Left renal cortex interstitium (tissue), 4 donors: ENCODE measurements around the gene RRAS. TPM values are rescaled to one million over a fixed set of nuclear protein-coding genes. Genes with fewer than 3 reads are reported as not detected.

Experiments
- DNase-seq, 4 donors: peaks; one replicate each; pipeline ENCODE4 v3.0.0-alpha.2; 2013; ENCODE audit warnings: low read depth in 4 of 4, low spot score in 2 of 4, missing footprints in 1 of 4
- polyA plus RNA-seq, 4 donors: library from polyadenylated mRNA; unstranded; fragments of 120-200 nt; gene quantifications; one replicate each; pipeline ENCODE4 v1.2.1, GENCODE V29; 2013; ENCODE audit not compliant: insufficient read length in 4 of 4

Gene RRAS
- polyA plus RNA-seq, 4 donors, result 21.5 to 40.8 (median 26.9) TPM

DNA sequence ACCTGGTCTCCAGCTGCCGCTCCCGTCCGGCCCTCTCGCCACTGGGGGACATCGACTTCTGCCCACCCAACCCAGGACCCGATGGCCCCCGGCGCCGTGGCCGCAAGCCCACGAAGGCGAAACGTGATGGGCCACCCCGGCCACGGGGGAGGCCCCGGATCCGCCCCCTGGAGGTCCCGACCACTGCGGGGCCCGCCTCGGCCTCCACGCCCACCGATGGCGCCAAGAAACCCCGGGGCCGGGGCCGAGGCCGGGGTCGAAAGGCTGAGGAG, 42.3 kb downstream of the RRAS start:
- DNase-seq, result no peak

DNA sequence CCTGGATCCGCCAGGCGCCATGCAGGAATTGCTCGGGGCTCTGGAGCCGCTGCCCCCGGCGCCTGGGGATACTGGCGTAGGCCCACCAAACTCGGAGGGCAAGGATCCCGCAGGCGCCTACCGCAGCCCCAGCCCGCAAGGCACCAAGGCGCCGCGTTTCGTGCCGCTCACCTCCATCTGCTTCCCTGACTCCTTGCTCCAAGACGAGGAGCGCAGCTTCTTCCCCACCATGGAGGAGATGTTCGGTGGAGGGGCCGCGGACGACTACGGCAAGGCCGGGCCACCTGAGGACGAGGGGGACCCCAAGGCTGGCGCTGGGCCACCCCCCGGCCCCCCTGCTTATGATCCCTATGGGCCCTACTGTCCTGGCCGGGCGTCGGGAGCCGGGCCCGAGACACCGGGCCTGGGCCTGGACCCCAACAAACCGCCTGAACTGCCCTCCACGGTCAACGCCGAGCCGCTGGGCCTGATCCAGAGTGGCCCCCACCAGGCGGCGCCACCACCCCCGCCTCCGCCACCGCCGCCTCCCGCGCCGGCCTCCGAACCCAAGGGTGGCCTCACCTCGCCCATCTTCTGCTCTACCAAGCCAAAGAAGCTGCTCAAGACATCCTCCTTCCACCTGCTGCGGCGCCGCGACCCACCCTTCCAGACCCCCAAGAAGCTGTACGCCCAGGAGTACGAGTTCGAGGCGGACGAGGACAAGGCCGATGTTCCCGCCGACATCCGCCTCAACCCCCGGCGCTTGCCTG, 42.8 kb downstream of the RRAS start:
- no peak for DNase-seq

DNA sequence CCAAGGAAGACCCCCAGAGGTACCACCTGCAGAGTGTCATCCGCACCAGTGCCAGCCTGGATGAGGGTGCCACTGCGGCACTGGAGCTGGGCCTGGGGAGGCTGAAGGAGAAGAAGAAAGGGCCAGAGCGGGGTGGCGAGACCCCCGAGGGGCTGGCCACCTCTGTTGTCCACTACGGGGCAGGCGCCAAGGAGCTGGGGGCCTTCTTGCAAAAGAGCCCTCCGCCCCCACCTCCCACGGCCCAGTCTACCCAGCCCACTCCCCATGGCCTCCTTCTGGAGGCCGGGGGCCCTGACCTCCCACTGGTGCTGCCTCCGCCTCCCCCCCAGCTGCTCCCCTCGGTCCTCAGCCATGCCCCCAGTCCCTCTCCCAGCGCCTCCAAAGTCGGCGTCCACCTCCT, 43.5 kb downstream of the RRAS start:
- DNase-seq, result no peak

DNA sequence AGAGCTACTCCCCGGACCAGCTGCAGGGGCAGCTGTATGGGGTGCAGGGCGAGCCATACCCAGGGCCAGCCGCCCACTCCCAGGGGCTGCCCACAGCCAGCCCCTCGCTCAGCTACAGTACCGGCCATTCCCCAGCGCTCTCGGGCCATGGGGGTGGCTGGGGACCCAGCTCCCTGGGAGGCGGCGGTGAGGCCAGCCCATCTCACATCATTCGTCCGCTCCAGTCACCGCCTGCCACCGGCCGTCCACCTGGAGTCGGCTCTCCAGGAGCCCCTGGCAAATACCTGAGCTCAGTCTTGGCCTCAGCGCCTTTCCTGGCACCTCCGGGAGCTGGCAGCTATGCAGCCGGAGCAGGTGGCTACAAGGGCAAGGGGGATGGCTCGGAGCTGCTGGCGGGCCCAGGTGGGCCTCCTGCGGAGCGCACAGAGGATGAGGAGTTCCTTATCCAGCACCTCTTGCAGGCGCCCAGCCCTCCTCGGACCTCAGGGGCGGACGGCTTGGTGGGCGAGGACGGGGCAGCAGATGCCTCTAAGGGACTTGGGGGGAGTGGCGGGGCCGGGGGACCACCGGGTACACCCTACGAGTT, 44.0 kb downstream of the RRAS start:
- no peak for DNase-seq

DNA sequence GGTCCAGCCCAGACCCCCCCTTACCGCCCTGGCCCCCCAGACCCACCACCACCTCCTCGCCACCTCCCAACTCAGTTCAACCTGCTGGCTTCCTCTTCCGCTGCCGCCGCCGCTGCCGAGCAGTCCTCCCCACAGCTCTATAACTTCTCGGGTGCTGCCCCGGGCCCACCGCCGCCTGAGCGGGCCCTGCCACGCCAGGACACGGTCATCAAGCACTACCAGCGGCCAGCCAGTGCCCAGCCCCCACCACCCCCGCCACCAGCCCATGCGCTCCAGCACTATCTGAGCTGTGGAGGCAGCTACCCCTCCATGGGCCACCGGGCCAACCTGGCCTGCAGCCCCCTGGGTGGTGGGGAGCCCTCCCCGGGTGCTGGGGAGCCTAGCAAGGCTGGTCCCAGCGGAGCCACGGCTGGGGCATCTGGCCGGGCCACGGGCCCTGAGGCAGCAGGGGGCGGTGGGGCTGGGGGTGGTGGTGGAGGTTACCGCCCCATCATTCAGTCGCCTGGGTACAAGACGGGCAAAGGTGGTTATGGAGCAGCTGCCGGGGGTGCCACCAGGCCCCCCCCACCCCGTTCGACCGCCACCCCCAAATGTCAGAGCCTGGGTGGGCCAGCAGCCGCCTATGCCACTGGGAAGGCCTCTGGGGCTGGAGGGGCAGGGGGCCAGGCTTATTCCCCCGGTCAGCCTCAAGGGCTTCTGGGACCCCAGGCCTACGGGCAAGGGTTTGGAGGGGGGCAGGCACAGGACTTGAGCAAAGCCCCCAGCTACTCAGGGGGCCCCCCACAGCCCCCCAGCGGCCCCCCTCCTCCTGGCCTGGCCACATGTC, 44.7 kb downstream of the RRAS start:
- no peak for DNase-seq

DNA sequence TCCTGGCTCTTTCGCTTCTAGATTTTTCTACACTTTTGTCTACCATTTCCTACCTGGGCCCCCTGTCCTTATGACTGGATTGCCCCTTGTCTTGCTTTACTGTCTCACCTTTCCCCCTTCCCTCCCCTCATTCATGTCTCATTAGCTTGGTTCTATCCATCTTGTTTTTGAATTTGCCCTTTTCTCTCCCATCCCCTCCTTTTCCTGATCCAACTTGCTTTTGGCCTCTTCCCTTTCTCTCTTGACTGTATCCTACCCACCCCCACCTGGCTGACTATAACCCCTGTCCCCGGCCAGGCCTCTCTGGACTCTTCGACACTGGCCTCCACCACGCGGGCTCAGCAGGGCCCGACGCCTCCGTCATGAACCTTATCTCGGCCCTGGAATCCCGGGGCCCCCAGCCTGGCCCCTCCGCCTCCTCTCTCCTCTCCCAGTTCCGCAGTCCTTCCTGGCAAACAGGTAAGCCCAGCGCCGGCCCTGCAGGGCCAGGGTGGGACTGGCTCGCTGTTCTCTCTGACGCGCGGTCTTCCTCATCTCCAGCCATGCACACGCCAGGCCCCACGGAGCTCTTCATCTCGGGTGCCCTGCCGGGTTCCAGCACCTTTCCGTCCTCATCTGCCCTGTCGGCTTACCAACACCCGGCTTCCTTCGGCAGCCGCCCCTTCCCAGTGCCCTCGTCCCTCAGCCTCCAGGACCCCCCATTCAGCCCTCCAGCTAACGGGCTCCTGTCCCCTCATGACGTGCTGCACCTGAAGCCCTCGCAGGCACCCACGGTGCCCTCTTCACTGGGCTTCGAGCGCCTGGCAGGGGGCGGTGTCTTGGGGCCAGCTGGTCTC, 45.6 kb downstream of the RRAS start:
- DNase-seq, result no peak

DNA sequence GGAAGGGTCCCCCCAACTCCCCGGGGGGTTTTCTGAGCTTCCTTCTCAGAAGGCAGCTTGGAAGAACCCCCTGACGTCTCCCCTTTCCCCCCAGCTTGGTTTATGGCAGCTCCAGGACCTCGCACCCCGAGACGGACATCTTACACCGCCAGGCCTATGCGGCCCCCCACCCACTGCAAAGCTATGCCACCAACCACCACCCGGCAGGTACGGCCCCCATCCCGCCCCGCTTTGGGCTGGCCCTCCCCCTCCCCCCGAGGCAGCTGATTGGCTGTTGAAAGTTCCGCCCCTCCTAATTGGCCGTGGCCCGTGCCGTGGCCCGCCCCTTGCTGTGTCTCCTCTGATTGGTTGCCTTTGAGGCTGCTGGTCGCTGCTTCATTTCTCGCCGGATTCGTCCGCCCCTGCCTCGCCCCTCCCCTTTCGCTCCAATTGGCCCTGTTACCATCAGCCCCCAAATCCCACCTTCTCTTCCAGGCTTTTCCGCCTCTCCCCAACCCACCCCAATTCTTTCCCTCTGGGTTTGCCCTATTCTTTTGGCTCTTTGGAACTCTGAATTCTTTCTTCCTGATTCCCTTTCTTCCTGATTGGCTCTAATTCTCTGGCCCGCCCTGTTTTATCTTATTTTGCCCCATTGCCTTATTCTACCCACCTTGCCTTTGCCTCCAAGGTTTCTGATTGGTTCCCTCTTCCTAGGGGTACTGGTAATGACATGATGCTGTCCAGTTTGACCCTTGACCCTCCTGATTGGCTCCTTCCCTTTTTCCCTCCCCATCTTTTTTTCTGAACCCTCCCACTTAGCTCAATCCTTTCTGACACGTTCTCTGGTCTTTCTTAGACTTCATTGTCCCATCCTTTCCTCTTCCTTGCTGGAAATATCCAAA, 46.5 kb downstream of the RRAS start:
- DNase-seq, result peak in 1 of 4 donors; percentile 87

DNA sequence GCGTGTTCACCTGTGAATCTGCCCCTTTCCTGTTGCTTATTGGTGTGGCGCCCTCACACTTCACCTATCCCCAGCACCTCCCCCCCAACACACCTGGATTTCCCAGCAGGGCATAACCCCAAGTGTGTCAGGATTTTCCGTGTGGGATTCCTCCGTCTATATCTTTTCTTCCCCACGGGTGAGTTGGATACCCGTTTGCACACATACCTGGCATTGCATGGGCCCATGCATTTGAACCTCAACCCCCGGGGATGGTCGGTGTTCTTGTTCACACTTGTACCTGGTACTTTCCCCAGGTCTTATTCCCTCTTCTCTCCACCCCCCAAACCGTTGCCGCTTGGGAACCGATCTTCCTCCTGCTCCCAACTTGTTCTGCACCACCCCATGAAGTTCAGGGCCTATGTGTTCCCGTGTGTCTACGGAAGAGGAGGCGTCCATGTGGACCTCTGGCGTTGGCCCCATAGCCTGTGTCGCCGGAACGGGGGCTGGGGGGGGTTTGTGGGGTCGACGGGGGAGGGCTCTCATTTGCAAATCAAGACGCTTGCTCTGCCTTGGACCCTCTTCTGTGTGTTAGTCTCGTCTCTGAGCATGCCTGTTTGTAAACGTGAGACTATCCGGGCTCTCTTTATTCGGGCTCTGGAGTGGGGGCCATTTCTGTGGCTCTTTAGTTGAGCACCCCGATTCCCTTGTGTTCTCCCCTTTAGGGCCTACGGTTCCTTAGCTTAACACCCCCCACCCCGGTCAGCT, 47.3 kb downstream of the RRAS start:
- no peak for DNase-seq

DNA sequence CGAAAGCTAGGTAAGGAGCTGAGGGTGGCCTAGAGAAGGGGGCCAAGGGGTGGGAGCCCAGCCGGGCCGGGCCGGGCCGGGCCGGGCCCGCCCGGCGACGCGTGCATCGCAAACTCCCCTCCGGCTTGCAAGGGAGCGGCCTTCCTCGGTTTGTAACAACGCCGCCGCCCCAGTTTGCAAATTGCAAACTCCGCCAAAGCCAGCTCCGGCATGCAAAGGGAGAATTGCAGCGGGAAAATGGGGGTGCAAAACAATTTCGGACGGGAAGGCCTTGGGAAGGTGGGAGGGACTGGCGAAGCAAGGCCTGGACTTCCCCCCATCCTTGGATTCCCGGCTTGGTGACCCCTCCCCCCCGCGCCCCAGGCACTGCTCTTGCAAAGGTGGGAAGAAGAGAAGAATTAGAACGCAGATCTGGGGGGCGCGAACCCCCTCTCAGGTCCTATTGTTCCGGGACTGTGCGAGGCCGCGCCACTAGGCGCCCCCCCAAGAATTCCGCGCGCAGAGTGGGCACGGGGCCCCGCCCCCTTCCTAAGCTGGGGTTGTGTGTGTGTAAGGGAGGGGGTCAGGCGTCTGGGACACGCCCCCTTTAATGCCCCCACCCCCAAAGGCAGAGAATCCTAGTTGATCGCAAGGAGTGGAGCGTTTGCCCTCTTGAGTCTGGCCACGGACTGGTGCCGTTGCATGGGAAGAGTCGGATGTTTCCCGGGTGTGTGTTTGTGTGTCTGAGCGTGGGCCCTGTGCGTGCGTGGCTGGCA, 48.0 kb downstream of the RRAS start:
- no peak for DNase-seq

DNA sequence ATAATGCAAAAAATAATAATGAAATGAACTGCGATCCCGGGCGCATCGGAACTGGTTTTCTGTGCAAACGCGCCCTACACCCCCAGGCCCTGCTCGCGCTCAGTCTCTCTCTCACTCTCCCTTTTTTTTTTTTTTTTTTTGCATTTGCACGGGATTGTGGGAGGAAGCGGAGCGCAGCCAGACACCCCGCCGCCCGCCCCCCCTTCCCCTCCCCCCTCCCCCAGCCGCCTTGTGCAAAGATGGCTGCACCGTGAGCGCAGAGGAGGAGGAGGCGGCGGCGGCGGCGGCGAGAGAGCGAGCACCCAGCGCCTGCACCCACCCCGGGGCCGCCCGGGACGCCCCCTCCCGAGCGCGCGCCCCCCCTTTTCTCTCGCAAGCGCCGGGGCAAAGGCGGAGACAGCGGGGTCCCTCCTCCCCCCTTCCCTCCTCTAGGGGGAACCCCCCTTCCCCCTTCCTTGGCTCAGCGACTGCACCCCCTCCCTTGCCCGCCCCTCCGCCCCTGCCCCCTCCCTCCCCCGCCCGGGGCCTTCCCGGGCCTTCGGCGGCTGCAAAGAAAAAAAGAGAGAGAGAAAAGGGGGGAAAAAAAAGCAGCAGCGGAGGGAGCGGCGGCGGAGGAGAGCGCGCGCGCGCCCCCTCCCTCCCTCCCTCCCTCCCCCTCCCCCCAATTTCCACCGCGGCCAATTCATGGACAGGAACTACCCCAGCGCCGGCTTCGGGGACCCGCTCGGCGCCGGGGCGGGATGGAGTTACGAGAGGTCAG, 48.8 kb downstream of the RRAS start, which contains the start of gene PRR12:
PRR12 (plus strand) TSS at position 212 of the 760 bp plus-strand sequence; CDS start at position 685, 473 bp downstream.
- DNase-seq, result no peak

DNA sequence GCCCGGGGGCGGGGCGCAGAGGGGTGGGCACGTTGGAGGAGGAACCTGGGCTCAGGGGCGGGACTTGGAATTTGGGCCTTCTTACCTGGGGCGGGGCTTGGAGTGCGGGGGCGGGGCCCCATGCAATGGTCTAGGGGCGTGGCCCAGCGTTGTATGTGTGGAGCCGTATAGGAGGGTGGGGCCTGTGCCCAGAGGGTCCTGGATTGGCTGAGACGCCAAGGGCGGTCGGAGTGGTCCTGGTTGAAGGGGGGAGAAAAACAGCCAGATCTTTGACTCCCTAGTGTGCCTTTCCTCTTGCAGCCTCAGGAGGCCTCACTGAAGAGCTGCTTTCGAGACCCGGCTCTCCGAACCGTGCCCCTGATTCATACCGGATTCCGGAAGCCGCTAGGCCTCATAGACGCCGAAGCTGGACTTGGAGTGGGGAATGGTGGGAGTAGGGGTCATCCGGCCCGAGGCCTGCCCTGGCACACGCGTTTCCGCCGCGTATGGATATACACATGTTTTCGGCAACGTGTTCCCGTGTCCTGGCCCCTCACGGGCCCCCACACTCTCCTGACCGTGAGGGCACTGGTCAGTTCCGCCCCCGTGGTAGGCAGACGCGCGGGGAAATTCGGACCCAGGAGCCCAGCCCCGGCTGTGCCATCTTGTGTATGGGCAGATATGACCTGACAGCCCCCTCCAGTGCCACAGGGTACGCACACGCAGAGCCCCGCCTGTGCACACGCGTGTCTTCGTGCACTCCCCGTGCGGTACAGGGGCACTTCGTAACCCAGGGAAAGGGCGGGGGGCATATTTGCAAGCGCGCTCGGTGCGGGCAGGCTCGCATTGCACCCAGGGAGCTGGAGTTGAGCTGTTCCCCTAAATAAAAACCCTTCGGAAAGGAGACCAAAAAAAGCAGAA, 49.6 kb downstream of the RRAS start:
- DNase-seq, result peak; percentile 83 to 94 (median 88)

DNA sequence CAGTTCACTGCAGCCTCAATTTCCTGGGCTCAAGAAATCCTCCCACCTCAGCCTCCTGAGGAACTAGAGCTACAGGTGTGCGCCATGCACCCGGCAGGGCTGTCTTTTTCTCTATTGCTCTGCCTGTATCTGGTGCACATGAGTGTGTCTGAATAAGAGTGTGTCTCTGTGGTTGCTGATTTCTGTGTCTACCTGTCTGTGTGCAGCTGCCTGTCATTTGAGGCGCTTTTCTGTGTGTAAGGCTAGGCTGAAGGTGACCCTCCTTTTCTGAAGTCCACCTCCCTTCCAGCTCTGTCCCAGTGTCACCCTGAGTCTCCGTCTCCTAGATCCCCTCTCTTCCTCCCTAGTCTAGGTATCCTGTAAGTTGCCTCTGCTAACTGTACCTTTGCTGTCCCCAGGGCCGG, 50.4 kb downstream of the RRAS start:
- no peak for DNase-seq

DNA sequence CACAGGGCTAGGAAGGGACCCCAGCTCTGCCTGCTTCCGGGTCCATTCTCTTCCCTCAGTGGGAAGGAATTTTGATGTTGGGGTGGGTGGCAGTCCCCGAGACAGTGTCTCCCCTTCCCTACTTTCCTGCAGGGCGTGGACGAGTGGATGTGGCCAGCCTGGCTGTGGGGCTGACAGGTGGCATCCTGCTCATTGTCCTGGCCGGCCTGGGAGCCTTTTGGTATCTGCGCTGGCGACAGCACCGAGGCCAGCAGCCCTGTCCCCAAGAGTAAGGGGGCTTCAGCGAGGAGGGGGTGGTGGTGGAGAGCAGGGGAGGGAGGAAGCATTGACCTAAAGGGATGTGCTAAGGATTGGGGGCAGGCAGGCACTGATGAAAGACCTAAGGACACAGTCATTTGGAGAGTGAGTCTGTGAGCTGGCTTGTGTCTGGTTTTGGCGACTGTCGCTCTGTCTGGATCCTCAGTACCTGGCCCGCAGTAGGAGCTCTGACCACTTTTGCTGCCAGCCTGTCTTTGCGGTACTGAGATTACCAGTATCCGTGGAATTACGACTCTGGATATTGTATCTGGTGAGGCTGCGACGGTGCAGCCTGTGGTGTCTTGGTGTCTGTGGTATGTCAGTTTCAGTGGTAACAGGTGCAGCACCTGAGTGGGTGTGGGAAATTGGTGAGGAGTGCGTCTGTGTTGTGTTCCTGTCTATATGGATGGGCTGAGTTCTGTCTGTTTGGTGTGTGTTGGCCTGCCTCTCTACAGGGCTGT, 51.4 kb downstream of the RRAS start:
- no peak for DNase-seq

DNA sequence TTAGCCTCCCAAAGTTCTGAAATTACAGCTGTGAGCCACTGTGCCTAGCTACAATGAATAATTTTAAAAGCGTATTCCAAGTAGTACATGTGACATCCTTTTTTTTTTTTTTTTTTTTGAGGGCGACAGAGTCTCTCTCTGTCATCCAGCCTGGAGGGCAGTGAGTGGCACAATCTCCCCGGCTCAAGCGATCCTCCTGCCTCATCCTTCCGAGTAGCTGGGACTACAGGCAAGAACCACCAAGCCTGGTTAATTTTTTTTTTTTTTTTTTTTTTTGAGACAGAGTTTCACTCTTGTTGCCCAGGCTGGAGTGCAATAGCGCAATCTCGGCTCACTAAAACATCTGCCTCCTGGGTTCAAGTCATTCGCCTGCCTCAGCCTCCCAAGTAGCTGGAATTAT, 52.7 kb downstream of the RRAS start:
- no peak for DNase-seq
